GM12864 (cell line): Measurements from ENCODE around the gene SRSF9.
A peak's percentile ranks its signal among the peaks of the same experiment; 100 is the strongest.

Source experiments
- DNase-seq: peaks from one replicate; pipeline ENCODE4 v3.0.0-alpha.2; 2011; ENCODE audit warnings: low read depth
- H3K4me3 ChIP-seq: 2 replicates; pipeline ENCODE4 v1.5.1; 2011; ENCODE audit warnings: mild to moderate bottlenecking, low read depth, low read length, control low read depth
- TF ChIP-seq, protein P1 (sequence below): IDR thresholded peaks from 2 replicates; pipeline ENCODE4 v1.5.1; 2011; ENCODE audit warnings: low read depth, mild to moderate bottlenecking, moderate library complexity, low read length, control low read depth, inconsistent platforms; ENCODE audit errors: missing control alignments

Gene SRSF9

DNA sequence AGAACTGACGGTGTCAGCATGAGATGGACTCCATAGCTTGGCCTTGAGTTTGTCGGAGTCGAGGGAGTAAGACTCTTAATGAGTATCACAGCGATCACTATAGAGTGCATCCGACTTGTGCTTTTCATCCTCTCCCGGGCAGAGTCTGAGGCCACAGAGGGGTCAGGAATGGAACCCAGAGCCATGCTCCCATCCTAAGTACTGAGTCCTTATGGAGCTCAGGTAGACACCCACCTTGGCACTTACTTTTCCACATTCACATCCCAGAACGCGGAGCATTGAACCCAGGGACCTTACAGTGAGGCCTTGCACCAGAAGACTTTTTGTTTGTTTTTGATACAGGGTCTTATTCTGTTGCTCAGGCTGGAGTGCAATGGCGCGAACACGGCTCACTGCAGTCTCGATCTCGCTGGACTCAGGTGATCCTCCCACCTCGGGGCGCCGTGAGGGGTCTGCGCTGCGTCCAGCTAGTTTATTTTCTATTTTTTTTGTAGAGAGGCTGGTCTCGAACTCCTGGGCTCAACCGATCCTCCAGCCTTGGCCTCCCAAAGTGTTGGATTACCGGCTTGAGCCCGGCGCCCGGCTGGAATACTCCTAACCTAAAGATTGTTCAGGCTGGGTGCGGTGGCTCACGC, 719 bp upstream of the SRSF9 start:
- DNase-seq, result no peak
- H3K4me3 ChIP-seq, result peak overlapping the region; percentile 97
- TF ChIP-seq, protein P1, sequence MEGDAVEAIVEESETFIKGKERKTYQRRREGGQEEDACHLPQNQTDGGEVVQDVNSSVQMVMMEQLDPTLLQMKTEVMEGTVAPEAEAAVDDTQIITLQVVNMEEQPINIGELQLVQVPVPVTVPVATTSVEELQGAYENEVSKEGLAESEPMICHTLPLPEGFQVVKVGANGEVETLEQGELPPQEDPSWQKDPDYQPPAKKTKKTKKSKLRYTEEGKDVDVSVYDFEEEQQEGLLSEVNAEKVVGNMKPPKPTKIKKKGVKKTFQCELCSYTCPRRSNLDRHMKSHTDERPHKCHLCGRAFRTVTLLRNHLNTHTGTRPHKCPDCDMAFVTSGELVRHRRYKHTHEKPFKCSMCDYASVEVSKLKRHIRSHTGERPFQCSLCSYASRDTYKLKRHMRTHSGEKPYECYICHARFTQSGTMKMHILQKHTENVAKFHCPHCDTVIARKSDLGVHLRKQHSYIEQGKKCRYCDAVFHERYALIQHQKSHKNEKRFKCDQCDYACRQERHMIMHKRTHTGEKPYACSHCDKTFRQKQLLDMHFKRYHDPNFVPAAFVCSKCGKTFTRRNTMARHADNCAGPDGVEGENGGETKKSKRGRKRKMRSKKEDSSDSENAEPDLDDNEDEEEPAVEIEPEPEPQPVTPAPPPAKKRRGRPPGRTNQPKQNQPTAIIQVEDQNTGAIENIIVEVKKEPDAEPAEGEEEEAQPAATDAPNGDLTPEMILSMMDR, result no peak

DNA sequence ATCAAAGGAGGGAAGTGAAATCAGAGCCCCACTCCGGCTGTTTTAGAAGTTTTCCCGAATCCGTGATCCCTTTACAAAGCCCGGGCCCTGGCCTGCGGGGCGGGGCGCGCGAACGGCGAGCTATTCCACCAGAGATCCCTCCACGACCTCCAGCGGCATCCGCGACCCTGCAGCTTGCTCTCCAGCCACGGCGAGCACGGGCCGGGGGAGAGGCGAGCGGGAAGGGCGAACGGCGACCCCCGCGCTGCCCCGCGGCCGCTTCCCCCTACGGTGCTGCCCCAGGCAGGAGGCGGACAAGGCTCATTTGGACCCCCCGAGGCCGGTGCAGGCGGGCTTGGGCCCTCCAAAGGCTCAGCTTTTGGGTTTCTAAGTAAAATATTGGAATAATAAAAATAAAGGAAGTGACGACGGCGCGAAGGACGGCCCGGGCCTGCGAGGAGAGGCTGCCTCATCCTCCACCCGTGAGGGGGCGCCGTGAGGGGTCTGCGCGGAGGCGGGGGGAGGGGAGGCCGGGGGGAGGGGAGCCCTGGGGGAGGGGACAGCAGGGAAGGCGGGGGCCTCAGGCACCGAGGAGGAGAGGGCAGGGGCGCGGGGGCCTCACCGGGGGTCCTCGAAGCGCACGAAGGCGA, 613 bp downstream of the SRSF9 start:
- TF ChIP-seq, protein P1, result no peak
- peak overlapping the region; percentile 97 for H3K4me3 ChIP-seq
- DNase-seq, result no peak

DNA sequence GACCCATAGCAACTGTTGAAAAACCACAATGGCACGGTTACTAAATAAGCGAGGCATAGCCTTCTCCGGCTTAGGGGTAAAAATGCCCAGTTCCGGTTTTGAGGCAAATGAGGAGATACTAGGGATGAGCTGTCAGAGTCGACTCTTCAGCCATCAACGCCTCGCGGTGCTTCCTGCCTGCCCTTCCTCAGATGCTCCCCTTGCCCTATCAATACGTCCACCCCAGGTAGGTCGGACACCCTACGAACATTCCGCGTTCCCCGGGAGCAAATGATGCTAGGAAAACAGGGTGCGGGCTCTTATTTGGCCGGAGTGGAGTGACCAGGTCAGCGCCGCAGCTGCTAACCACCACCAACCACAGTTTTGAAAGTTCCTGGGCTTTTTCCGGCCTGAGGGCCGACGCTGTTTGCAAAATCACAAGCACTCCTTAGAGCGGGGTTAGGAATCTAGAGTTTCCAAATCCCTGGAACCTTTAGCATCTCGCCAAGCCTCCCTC, 1.2 kb downstream of the SRSF9 start:
- DNase-seq, result no peak
- H3K4me3 ChIP-seq, result peak overlapping the region; percentile 97
- TF ChIP-seq, protein P1, result no peak

DNA sequence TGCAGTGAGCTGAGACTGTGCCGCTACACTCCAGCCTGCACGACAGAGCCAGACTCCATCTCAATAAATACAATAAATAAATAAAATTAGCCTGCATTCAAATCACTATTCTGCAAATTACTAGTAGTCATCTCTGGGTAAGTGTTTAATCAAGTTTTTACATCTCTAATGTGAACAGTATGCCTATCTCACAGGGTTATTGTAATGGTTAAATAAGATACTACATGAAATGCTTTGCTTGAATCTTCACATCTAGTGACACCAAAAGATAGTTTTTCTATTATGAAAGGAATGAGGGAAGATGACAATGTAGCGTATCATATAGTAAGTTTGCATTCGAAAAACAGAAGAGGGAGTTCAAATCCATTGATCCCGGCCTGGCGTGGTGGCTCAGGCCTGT, 2.1 kb downstream of the SRSF9 start:
- H3K4me3 ChIP-seq, result no peak overlapping the region
- TF ChIP-seq, protein P1, result no peak
- no peak for DNase-seq

DNA sequence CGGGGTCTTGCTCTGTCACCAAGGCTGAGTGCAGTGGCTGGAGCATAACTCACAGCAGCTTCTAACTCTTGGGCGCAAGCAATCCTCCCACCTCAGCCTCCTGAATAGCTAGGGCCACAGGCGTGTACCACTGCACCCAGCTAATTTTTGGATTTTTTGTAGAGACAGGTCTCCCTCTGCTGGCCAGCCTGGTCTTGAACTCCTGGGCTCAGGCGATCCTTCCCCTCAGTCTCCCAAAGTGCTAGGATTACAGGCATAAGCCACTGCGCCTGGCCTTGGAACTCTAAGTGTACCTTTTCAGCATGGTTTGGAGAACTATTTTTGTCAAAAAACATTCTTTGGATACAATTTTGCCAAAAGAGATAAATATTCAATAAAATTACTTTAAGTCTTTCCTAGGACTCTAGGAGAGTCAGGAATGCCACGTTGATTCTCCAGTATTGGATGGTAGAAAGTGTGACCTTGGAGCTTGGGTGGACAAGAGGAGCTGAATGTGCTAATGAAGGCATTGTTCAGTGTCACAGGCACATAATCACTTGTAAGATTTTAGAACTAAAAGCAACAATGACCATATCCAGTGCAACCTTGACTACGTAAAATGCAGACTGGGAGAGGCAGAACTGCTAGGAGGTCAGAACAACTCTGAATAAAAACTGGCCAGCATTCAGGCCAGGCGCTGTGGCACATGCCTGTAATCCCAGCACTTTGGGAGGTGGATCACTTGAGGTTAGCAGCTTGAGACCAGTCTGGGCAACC, 2.8 kb downstream of the SRSF9 start:
- no peak overlapping the region for H3K4me3 ChIP-seq
- no peak for DNase-seq
- TF ChIP-seq, protein P1, result peak; percentile 60

DNA sequence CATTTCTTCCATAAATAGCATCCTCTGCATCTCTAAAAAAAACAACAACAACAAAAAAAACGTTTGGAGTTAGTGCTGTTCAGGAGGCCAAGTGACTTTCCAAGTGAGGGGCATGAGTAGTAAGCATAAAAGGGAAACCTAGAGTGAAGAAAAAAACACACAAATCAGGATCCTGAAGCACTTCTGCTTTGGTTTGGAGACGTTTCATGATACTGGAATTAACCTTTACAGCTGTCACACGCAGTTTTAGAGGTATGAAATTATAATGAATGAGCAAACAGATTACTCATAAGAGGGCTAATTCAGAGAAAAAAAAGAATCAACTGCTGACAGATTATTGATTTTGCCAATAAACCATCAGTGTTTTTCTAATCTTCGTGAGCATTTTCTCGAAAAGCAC, 3.8 kb downstream of the SRSF9 start:
- TF ChIP-seq, protein P1, result no peak
- no peak for DNase-seq

DNA sequence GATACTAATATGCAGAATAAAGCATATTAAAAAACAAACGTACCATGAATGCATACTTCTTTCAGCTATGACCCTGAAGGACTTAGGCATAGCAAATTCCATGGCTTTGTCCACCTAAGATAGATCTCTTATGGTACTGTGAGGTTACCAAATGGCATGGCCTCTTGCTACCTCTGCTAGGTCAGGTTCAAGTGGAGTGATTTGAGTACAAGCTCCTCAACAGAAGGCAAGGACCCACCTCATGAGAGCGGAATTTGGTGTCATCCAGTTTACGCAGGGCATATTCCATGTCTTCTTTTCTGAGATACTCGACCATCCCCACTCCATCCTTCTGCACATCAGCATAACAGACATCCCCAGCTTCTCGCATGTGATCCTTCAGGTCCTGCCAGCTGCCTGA, 5.8 kb downstream of the SRSF9 start:
- no peak for DNase-seq
- TF ChIP-seq, protein P1, result no peak

More for the DNA sequence above, 3.8 kb downstream of the SRSF9 start:
- no peak overlapping the region for H3K4me3 ChIP-seq

More for the DNA sequence above, 5.8 kb downstream of the SRSF9 start:
- H3K4me3 ChIP-seq, result no peak overlapping the region
